NB4 (cell line): ENCODE measurements around the gene LEMD3.

Experiments
- DNase-seq: peaks from one replicate; pipeline ENCODE4 v3.0.0; 2010; ENCODE audit warnings: low read depth
- H3K4me3 ChIP-seq: one replicate; pipeline ENCODE4 v1.5.1; 2011; ENCODE audit warnings: mild to moderate bottlenecking, low read depth, low read length, moderate library complexity
- CTCF ChIP-seq: IDR thresholded peaks from one replicate; pipeline ENCODE4 v1.5.1; 2012; ENCODE audit warnings: low read depth, low read length
- MYC ChIP-seq: IDR thresholded peaks from 2 replicates; pipeline ENCODE4 v1.6.1; 2011; ENCODE audit warnings: low read depth, low read length
- POLR2A ChIP-seq: IDR thresholded peaks from 2 replicates; pipeline ENCODE4 v1.6.1; 2011; ENCODE audit warnings: mild to moderate bottlenecking; ENCODE audit not compliant: insufficient read length; ENCODE audit errors: extremely low read depth
- TF ChIP-seq, protein P1 (sequence below): IDR thresholded peaks from 2 replicates; pipeline ENCODE4 v1.6.1; 2011; ENCODE audit warnings: low read depth, low read length

LEMD3 gene

GRCh38 chr12:65169320-65170208, at the start of gene LEMD3:
TSS of gene LEMD3 (plus strand) at chr12:65169583. CDS start at chr12:65169597, 14 bp downstream.
- peak; percentile 94 for DNase-seq
- peak within 1 kb of the TSS; percentile 77 for H3K4me3 ChIP-seq
- TF ChIP-seq CTCF (no peak), POLR2A (peak; percentile 91), MYC (0 out of 2 replicates have a peak, but pooled peaks have one; percentile 9)
- TF ChIP-seq, protein P1, sequence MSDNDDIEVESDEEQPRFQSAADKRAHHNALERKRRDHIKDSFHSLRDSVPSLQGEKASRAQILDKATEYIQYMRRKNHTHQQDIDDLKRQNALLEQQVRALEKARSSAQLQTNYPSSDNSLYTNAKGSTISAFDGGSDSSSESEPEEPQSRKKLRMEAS: peak; percentile 84

- no peak for TF ChIP-seq MYC
- TF ChIP-seq CTCF: no peak
- TF ChIP-seq, protein P1: no peak
- no peak for TF ChIP-seq POLR2A
- no peak for DNase-seq
- no peak within 1 kb of the TSS for H3K4me3 ChIP-seq
These were observed 48.1 kb upstream of the LEMD3 start, which contains the start of gene WIF1 for GRCh38 chr12:65121049-65121955. TSS of gene WIF1 (minus strand) at chr12:65121305. CDS start at chr12:65121191, 114 bp downstream.

- H3K4me3 ChIP-seq: no peak overlapping the region
- DNase-seq: no peak
- no peak for TF ChIP-seq POLR2A
- TF ChIP-seq CTCF: no peak
- TF ChIP-seq, protein P1: no peak
- TF ChIP-seq MYC: no peak
These were observed 47.4 kb upstream of the LEMD3 start for GRCh38 chr12:65121956-65122469.

GRCh38 chr12:65122703-65123102, 46.7 kb upstream of the LEMD3 start:
- TF ChIP-seq, protein P1: no peak
- TF ChIP-seq MYC: no peak
- no peak for TF ChIP-seq POLR2A
- no peak for TF ChIP-seq CTCF
- no peak overlapping the region for H3K4me3 ChIP-seq

DNA sequence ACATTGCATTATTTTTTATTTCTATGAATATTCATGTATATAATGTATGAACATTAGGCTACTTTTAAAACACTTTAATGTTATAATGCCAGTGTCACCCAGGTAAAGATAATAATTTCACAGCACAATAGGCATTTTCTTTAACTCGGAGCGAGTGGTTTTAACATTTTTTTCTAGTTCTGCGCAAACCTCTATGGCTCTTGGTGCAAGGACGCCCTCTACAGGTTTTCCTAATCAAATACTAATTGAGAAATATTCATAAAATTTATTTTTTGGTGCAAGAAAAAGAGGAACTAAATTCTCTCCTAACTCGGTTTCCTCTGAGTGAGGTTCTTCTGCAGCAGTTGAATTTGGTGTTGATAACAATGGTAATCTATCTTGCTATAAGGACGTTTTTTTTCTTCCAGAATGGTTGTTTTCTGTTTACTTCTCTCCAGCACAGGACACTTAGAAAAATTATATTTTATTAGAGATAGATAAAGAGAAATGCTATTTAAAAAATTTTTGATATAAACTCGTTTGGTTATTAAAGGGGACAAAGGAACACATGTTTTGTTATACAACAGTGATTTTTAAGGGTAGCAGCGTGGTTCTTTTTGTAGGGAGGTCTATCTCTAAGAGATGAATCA, 45.8 kb upstream of the LEMD3 start:
- TF ChIP-seq, protein P1: no peak
- no peak for TF ChIP-seq MYC
- no peak for TF ChIP-seq POLR2A
- TF ChIP-seq CTCF: peak; percentile 57
- no peak overlapping the region for H3K4me3 ChIP-seq
- peak; percentile 79 for DNase-seq

More at GRCh38 chr12:65122703-65123102, 46.7 kb upstream of the LEMD3 start:
- no peak for DNase-seq
